ENCODE results near the gene MRPL22.
"Not testable (repeated sequence)": the region's sequence is repeated elsewhere in the genome, so short reads cannot be mapped to it uniquely, and the experiment has no call there.

MRPL22 gene

GRCh38 chr5:154999865-155000264, 59.0 kb downstream of the MRPL22 start:
- no peak for DNase-seq

- no peak for DNase-seq
These were observed 60.6 kb downstream of the MRPL22 start for GRCh38 chr5:155001523-155001922.

GRCh38 chr5:155002722-155003121, 61.8 kb downstream of the MRPL22 start:
- not testable (repeated sequence) for DNase-seq

- no peak for DNase-seq
These were observed 63.4 kb downstream of the MRPL22 start for GRCh38 chr5:155004138-155004744.

GRCh38 chr5:155006265-155006664, 65.4 kb downstream of the MRPL22 start:
- DNase-seq: not testable (repeated sequence)

GRCh38 chr5:155008669-155009068, 67.8 kb downstream of the MRPL22 start:
- DNase-seq: no peak

GRCh38 chr5:155010881-155011280, 70.0 kb downstream of the MRPL22 start:
- no peak for DNase-seq

- no peak for DNase-seq
These were observed 72.7 kb downstream of the MRPL22 start, which contains the start of gene KIF4B for GRCh38 chr5:155013526-155013925. TSS of gene KIF4B (plus strand) at chr5:155013755. CDS start at chr5:155013860, 105 bp downstream.

- no peak for DNase-seq
These were observed 74.4 kb downstream of the MRPL22 start for GRCh38 chr5:155015239-155015638.

- DNase-seq: no peak
These were observed 76.7 kb downstream of the MRPL22 start for GRCh38 chr5:155017610-155018009.
